Keratinocyte (primary cell): ENCODE measurements around the gene KRT2. TPM values are rescaled to one million over a fixed set of nuclear protein-coding genes. Genes with fewer than 3 reads are reported as not detected.

Source experiments
- DNase-seq: peaks from one replicate; pipeline ENCODE4 v3.0.0-alpha.2; 2011; ENCODE audit warnings: low read depth, missing footprints, low spot score
- FAIRE-seq: peaks from 2 replicates; lab custom pipeline; 2011; peaks lifted over from hg19 to GRCh38; lab: Jason Lieb, UNC
- H2AFZ ChIP-seq: 2 replicates; pipeline ENCODE4 v1.6.0; 2012; ENCODE audit warnings: low read length, control low read depth, inconsistent platforms; ENCODE audit not compliant: control insufficient read depth
- H3K27ac ChIP-seq: 2 replicates; pipeline ENCODE4 v1.5.1; 2011; ENCODE audit warnings: low read length; ENCODE audit not compliant: control insufficient read depth, insufficient read depth
- H3K27me3 ChIP-seq: 3 replicates; pipeline ENCODE4 v1.6.0; 2011; ENCODE audit warnings: low read length; ENCODE audit not compliant: control insufficient read depth, insufficient read depth; ENCODE audit errors: extremely low read depth
- H3K36me3 ChIP-seq, 2 experiments: 2 replicates in 1 of 2; 3 replicates in 1 of 2; pipeline ENCODE4 v1.5.1; 2011; ENCODE audit warnings: low read length in 2 of 2, mild to moderate bottlenecking in 1 of 2; ENCODE audit not compliant: control insufficient read depth in 2 of 2, insufficient read depth in 2 of 2; ENCODE audit errors: extremely low read depth in 1 of 2
- H3K4me1 ChIP-seq: 3 replicates; pipeline ENCODE4 v1.5.1; 2011; ENCODE audit warnings: low read length; ENCODE audit not compliant: control insufficient read depth, insufficient read depth; ENCODE audit errors: extremely low read depth
- H3K4me2 ChIP-seq: 3 replicates; pipeline ENCODE4 v1.6.0; 2011; ENCODE audit warnings: low read depth, low read length; ENCODE audit not compliant: control insufficient read depth, insufficient read depth; ENCODE audit errors: extremely low read depth
- H3K4me3 ChIP-seq, 3 experiments: fragments of 200-600 bp in 1 of 3; sonication (generic) in 1 of 3; 2 replicates in 2 of 3; 3 replicates in 1 of 3; pipeline ENCODE4 v1.5.1; 2011 to 2016; ENCODE audit warnings: low read length in 3 of 3, mild to moderate bottlenecking in 3 of 3, control low read depth in 2 of 3, inconsistent platforms in 1 of 3, low read depth in 1 of 3, mixed read lengths in 1 of 3, mixed run types in 1 of 3, moderate library complexity in 1 of 3; ENCODE audit not compliant: control insufficient read depth in 2 of 3, insufficient read depth in 2 of 3; ENCODE audit errors: extremely low read depth in 1 of 3
- H3K79me2 ChIP-seq: 2 replicates; pipeline ENCODE4 v1.6.0; 2012; ENCODE audit warnings: low read length; ENCODE audit not compliant: control insufficient read depth, insufficient read depth
- H3K9ac ChIP-seq: 3 replicates; pipeline ENCODE4 v1.6.0; 2011; ENCODE audit warnings: low read length; ENCODE audit not compliant: control insufficient read depth, insufficient read depth; ENCODE audit errors: extremely low read depth
- H3K9me1 ChIP-seq: 3 replicates; pipeline ENCODE4 v1.6.0; 2011; ENCODE audit warnings: low read length; ENCODE audit not compliant: control insufficient read depth, insufficient read depth; ENCODE audit errors: extremely low read depth
- H3K9me3 ChIP-seq: 2 replicates; pipeline ENCODE4 v1.5.1; 2012; ENCODE audit warnings: low read depth, low read length; ENCODE audit not compliant: control insufficient read depth
- H4K20me1 ChIP-seq: 3 replicates; pipeline ENCODE4 v1.6.0; 2011; ENCODE audit warnings: low read length; ENCODE audit not compliant: control insufficient read depth, insufficient read depth; ENCODE audit errors: extremely low read depth
- CTCF ChIP-seq, 3 experiments: IDR thresholded peaks in 1 of 3; conservative IDR thresholded peaks in 1 of 3; optimal IDR thresholded peaks in 1 of 3; 2 replicates in 2 of 3; 3 replicates in 1 of 3; pipeline versions ENCODE3 to v1.5.1; 2011; ENCODE audit warnings: low read length in 3 of 3, mild to moderate bottlenecking in 3 of 3, moderate library complexity in 2 of 3, control low read depth in 1 of 3, inconsistent platforms in 1 of 3; ENCODE audit not compliant: insufficient read depth in 2 of 3; ENCODE audit errors: extremely low read depth in 1 of 3
- EZH2 ChIP-seq: IDR thresholded peaks from one replicate; pipeline ENCODE4 v1.6.1; 2012; ENCODE audit warnings: inconsistent platforms, mild to moderate bottlenecking, low read length, moderate library complexity
- dilution Hi-C: fragments of 300-500 bp; cut with MboI; formaldehyde crosslinking; loops from one replicate; pipeline ENCODE4 v1.7.0; 2020; ENCODE audit warnings: low sequenced_read_pairs; ENCODE audit not compliant: extremely low pct_ligation_motif_present
- polyA plus RNA-seq, 5 experiments: library from polyadenylated mRNA; depleted of rRNA in 3 of 5; stranded (reverse) in 3 of 5; stranded (forward) in 1 of 5; unstranded in 1 of 5; fragments of >200 nt; gene quantifications; 1 replicate in 1 of 5; 2 replicates in 3 of 5; 3 replicates in 1 of 5; pipeline versions ENCODE4 v1.2.1 to v1.2.3, GENCODE V29; 2011 to 2012; ENCODE audit warnings: missing spikeins in 2 of 5, low read depth in 1 of 5, low replicate concordance in 1 of 5

KRT2 gene
- polyA plus RNA-seq, 1 donor (not counting 4 experiments of a cell fraction or from before 2014, with no cell fraction given) = 0.69 TPM

- no peak for FAIRE-seq
- no peaks in the 10 kb centered on the region for H4K20me1 ChIP-seq
- no peak overlapping the region for H3K4me3 ChIP-seq
- no peak for DNase-seq
- no peaks in the 10 kb centered on the region for H3K79me2 ChIP-seq
- H3K4me1 ChIP-seq = no peaks in the 10 kb centered on the region
- no peak overlapping the region for H3K9ac ChIP-seq
- H3K4me2 ChIP-seq = no peak overlapping the region
- H3K27ac ChIP-seq = no peak overlapping the region
- H3K9me3 ChIP-seq = no peaks in the 10 kb centered on the region
- dilution Hi-C loops = no loop called here
- peaks cover 46% of the 10 kb centered on the region for H3K27me3 ChIP-seq
- TF ChIP-seq EZH2 = no peak
- TF ChIP-seq CTCF (optimal IDR thresholded peaks at IDR 0.05 in 1 of 3, IDR thresholded peaks at IDR 0.05 in 1 of 3, conservative IDR thresholded peaks at IDR 0.05 in 1 of 3; ENCODE audit: extremely low read depth in 1 of 3, insufficient read depth in 2 of 3, low read length in 3 of 3) = no peak
- H3K36me3 ChIP-seq = no peaks in the 10 kb centered on the region
- peaks cover 3% of the 10 kb centered on the region for H3K9me1 ChIP-seq
- H2AFZ ChIP-seq = no peak overlapping the region
Measured at GRCh38 chr12:52629281-52630007, 22.6 kb downstream of the KRT2 start.

GRCh38 chr12:52628841-52629240, 23.2 kb downstream of the KRT2 start:
- FAIRE-seq = no peak
- H3K36me3 ChIP-seq = no peaks in the 10 kb centered on the region
- no peak overlapping the region for H3K9ac ChIP-seq
- H3K79me2 ChIP-seq = no peaks in the 10 kb centered on the region
- no peak for DNase-seq
- H3K4me2 ChIP-seq = no peak overlapping the region
- no peaks in the 10 kb centered on the region for H3K4me1 ChIP-seq
- no peak overlapping the region for H2AFZ ChIP-seq
- no peaks in the 10 kb centered on the region for H3K9me3 ChIP-seq
- dilution Hi-C loops = no loop called here
- no peak overlapping the region for H3K27ac ChIP-seq
- H3K4me3 ChIP-seq = no peak overlapping the region
- H4K20me1 ChIP-seq = no peaks in the 10 kb centered on the region
- TF ChIP-seq EZH2 (no peak), CTCF (optimal IDR thresholded peaks at IDR 0.05 in 1 of 3, IDR thresholded peaks at IDR 0.05 in 1 of 3, conservative IDR thresholded peaks at IDR 0.05 in 1 of 3; ENCODE audit: extremely low read depth in 1 of 3, insufficient read depth in 2 of 3, low read length in 3 of 3) (no peak)
- H3K27me3 ChIP-seq = peaks cover 46% of the 10 kb centered on the region
- peaks cover 3% of the 10 kb centered on the region for H3K9me1 ChIP-seq
